ENCODE results near the gene ACTR6. TPM values are rescaled to one million over a fixed set of nuclear protein-coding genes. Genes with fewer than 3 reads are reported as not detected.

ACTR6 gene
- total and polyA plus RNA-seq, 12 donors = 9.4 to 27.5 (median 19.6) TPM

DNA sequence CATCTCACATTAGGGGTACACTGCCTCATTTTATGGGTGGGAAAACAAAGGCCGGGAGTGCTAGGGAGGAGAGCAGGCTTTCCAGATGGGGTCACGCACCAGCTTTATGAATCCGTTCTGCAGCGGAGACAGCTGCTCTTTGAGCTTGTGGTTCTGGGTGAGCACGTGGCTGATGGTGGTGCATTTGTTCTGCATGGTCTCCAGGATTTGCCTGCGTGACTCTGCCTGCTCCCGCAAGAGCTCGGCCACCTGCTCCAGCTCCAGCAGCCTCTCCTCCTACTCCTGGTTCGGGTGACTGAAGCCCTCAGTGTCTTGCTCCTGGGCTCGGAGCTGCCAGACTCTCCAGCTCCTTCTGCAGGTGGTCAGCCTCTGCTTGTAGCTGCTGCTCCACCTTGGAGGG is 34.4 kb upstream of the ACTR6 start:
- Histone ChIP-seq H3K9me3 (no peaks in the 10 kb centered on the region), H3K4me3 (no peak overlapping the region), H3K27me3 (no peaks in the 10 kb centered on the region), H3K4me1 (peaks cover 0 to 20% (median 9%) of the 10 kb centered on the region in 9 donors), H3K36me3 (no peaks in the 10 kb centered on the region), H3K27ac (no peak overlapping the region)
- no peak for TF ChIP-seq CTCF (IDR thresholded peaks at IDR 0.05)
- intact Hi-C loops (cut with DNase I) = no loop called here
- ATAC-seq (no peak), DNase-seq (no peak)
- 94 to 95% methylated on average over 10 of the region's 10 CpGs for WGBS, 2 donors

DNA sequence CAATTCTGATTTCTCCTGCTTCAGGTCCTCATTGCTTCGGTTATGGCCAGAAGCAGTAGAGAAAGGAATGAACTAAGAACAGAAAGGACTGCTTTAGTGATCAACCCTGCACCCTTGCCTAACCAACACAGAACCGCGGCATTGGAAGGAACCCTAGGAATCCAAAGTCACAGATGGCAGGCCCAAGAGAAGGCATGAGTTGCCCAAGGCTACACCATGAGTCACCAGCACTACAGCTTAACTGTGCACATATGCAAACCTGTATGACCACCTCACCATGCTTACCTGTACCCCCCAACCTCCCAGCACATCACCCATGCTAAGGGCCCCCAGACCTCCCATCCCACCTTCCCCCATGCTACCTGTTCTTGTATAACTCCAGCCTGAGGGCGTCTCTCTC is 32.1 kb upstream of the ACTR6 start:
- ATAC-seq = no peak
- H3K4me1 ChIP-seq = peaks cover 0 to 19% (median 8%) of the 10 kb centered on the region in 9 donors
- H3K9me3 ChIP-seq = peaks cover 0 to 10% (median 0%) of the 10 kb centered on the region in 11 donors
- H3K4me3 ChIP-seq = no peak overlapping the region
- DNase-seq = no peak
- H3K36me3 ChIP-seq = no peaks in the 10 kb centered on the region
- no peak for TF ChIP-seq CTCF (IDR thresholded peaks at IDR 0.05)
- 91 to 95% methylated on average over 4 of the region's 4 CpGs for WGBS, 2 donors
- H3K27ac ChIP-seq = no peak overlapping the region
- no peaks in the 10 kb centered on the region for H3K27me3 ChIP-seq
- intact Hi-C loops (cut with DNase I) = no loop called here

- 94 to 98% methylated on average over 9 of the region's 9 CpGs for WGBS, 2 donors
Observed at GRCh38 chr12:100169345-100169744, 31.3 kb upstream of the ACTR6 start.

DNA sequence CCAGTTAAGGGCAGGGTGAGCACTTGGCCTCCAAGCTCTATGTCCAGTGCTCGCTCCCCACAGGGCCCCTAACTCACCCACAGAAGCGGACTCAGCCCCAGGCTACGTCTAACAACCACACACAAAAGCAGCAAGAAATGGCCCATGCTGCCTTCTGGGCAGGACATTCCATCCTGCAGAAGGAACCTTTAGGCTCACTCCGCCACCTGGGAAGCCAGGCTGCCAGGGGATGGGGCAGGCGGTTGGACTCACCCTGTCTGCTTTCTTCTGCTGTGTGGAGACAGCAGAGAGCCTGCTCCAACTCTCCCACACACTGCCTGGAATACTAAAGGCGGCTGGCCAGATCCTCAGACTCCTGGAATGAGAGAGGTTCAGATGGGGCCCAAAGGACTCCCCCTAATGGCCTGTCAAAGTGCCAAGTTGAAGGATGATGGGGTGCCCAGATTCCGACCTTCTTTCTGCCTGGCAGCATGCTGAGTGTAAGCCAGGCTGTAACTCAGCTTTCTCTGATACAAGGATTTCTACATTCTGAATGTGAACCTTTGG is 30.2 kb upstream of the ACTR6 start:
- no peak for DNase-seq
- no peaks in the 10 kb centered on the region for H3K27me3 ChIP-seq
- peaks cover 0 to 9% (median 0%) of the 10 kb centered on the region in 9 donors for H3K4me1 ChIP-seq
- 81 to 88% methylated on average over 7 of the region's 7 CpGs for WGBS, 2 donors
- no peak overlapping the region for H3K27ac ChIP-seq
- ATAC-seq = no peak
- H3K4me3 ChIP-seq = no peak overlapping the region
- peaks cover 0 to 10% (median 0%) of the 10 kb centered on the region in 11 donors for H3K9me3 ChIP-seq
- intact Hi-C loops (cut with DNase I) = no loop called here
- H3K36me3 ChIP-seq = no peaks in the 10 kb centered on the region
- no peak for TF ChIP-seq CTCF (IDR thresholded peaks at IDR 0.05)

More at GRCh38 chr12:100169345-100169744, 31.3 kb upstream of the ACTR6 start:
- DNase-seq (no peak), ATAC-seq (no peak)
- Histone ChIP-seq H3K27me3 (no peaks in the 10 kb centered on the region), H3K27ac (no peak overlapping the region), H3K36me3 (no peaks in the 10 kb centered on the region), H3K9me3 (peaks cover 0 to 10% (median 0%) of the 10 kb centered on the region in 11 donors), H3K4me1 (peaks cover 0 to 11% (median under 1%) of the 10 kb centered on the region in 9 donors), H3K4me3 (no peak overlapping the region)
- no peak for TF ChIP-seq CTCF (IDR thresholded peaks at IDR 0.05)
- intact Hi-C loops (cut with DNase I) = no loop called here
